ENCODE results near the gene STX2. TPM values are rescaled to one million over a fixed set of nuclear protein-coding genes. Genes with fewer than 3 reads are reported as not detected.

Gene STX2
- total RNA-seq, 1 donor from 2014 or later: 16.5 TPM

DNA sequence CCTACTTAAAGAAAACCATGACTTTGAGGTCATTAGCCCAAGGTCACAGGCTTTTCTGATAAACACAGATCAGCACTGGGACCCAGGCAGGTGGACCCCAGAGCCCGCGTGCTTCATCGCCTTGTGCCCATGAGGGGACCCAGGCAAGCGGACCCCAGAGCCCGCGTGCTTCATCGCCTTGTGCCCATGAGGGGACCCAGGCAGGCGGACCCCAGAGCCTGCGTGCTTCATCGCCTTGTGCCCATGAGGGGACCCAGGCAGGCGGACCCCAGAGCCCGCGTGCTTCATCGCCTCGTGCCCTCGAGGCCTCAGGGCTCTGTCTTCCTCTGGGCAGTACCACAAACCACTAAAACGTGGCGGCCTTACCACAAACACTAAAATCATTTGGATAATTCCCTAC, 31.7 kb downstream of the STX2 start:
- no peak for DNase-seq (ENCODE audit: extremely low spot score in 2 of 2)
- Histone ChIP-seq H3K9me3 (no peaks in the 10 kb centered on the region), H3K36me3 (peaks cover 0 to 30% of the 10 kb centered on the region in 2 donors), H3K4me1 (no peaks in the 10 kb centered on the region), H3K4me3 (no peak overlapping the region), H3K27me3 (no peaks in the 10 kb centered on the region), H3K27ac (no peak overlapping the region)
- TF ChIP-seq, protein P1, sequence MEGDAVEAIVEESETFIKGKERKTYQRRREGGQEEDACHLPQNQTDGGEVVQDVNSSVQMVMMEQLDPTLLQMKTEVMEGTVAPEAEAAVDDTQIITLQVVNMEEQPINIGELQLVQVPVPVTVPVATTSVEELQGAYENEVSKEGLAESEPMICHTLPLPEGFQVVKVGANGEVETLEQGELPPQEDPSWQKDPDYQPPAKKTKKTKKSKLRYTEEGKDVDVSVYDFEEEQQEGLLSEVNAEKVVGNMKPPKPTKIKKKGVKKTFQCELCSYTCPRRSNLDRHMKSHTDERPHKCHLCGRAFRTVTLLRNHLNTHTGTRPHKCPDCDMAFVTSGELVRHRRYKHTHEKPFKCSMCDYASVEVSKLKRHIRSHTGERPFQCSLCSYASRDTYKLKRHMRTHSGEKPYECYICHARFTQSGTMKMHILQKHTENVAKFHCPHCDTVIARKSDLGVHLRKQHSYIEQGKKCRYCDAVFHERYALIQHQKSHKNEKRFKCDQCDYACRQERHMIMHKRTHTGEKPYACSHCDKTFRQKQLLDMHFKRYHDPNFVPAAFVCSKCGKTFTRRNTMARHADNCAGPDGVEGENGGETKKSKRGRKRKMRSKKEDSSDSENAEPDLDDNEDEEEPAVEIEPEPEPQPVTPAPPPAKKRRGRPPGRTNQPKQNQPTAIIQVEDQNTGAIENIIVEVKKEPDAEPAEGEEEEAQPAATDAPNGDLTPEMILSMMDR (IDR thresholded peaks at IDR 0.05): no peak
- no peak for TF ChIP-seq POLR2A (IDR thresholded peaks at IDR 0.05)
- no peak for TF ChIP-seq POLR2AphosphoS5 (IDR thresholded peaks at IDR 0.05; ENCODE audit: insufficient read depth in 1 of 2, low read depth in 1 of 2)
- intact Hi-C loops (cut with DNase I): no loop called here

DNA sequence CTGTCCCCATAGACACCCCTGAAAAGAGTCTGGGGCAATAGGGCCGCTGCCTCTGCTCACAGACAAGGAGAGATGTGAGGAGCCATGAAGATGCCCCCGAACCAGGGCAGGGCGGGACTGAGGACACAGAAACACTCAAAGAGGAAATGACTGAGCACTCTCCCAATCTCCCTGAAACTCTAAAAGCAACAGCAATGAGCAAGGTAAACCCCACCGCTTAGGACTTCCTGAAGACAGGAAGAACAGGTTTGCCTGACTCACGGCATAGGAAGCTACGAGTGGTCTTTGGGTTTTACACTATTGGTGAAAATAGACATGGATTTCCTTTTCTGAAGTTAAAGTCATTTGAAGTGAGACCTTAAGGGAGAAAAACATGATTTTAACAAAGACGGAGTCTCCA, 32.5 kb downstream of the STX2 start:
- Histone ChIP-seq H3K27me3 (no peaks in the 10 kb centered on the region), H3K9me3 (no peaks in the 10 kb centered on the region), H3K36me3 (peaks cover 0 to 30% of the 10 kb centered on the region in 2 donors), H3K4me1 (no peaks in the 10 kb centered on the region), H3K27ac (no peak overlapping the region), H3K4me3 (no peak overlapping the region)
- DNase-seq (ENCODE audit: extremely low spot score in 2 of 2): no peak
- intact Hi-C loops (cut with DNase I): no loop called here
- TF ChIP-seq POLR2A (IDR thresholded peaks at IDR 0.05) (no peak), POLR2AphosphoS5 (IDR thresholded peaks at IDR 0.05; ENCODE audit: insufficient read depth in 1 of 2, low read depth in 1 of 2) (no peak)

DNA sequence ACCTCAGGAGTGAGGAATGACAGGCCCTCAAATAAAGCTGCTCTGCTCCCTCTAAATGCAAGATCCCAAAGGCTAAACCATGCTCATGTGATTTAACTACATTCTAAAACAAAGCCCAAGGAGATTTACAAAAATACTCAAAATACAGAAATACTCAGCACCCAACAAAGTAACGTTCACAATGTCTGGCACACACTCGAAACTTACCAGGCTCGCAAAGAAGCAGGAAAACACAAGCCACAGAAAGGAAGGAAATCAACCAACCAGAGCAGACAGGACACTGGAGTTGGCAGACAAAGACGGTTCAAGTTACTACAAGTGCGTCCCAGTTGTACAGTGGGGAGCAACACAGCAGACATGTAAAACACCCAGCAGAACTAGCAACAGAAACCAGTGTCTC, 33.4 kb downstream of the STX2 start:
- Histone ChIP-seq H3K4me3 (no peak overlapping the region), H3K27me3 (no peaks in the 10 kb centered on the region), H3K36me3 (peaks cover 0 to 34% of the 10 kb centered on the region in 2 donors), H3K27ac (no peak overlapping the region), H3K4me1 (no peaks in the 10 kb centered on the region), H3K9me3 (no peaks in the 10 kb centered on the region)
- TF ChIP-seq POLR2AphosphoS5 (IDR thresholded peaks at IDR 0.05; ENCODE audit: insufficient read depth in 1 of 2, low read depth in 1 of 2) (no peak), POLR2A (IDR thresholded peaks at IDR 0.05) (no peak)
- TF ChIP-seq, protein P1 (IDR thresholded peaks at IDR 0.05): no peak
- intact Hi-C loops (cut with DNase I): no loop called here
- no peak for DNase-seq (ENCODE audit: extremely low spot score in 2 of 2)

GRCh38 chr12:130804216-130804615, 34.8 kb downstream of the STX2 start:
- no peaks in the 10 kb centered on the region for H3K27me3 ChIP-seq
- H3K36me3 ChIP-seq: peaks cover 0 to 41% of the 10 kb centered on the region in 2 donors
- H3K4me3 ChIP-seq: no peak overlapping the region
- no peaks in the 10 kb centered on the region for H3K9me3 ChIP-seq
- H3K27ac ChIP-seq: no peak overlapping the region
- no peak for TF ChIP-seq POLR2A (IDR thresholded peaks at IDR 0.05)
- TF ChIP-seq POLR2AphosphoS5 (IDR thresholded peaks at IDR 0.05; ENCODE audit: insufficient read depth in 1 of 2, low read depth in 1 of 2): no peak
- TF ChIP-seq, protein P1 (IDR thresholded peaks at IDR 0.05): no peak
- DNase-seq (ENCODE audit: extremely low spot score in 2 of 2): no peak
- H3K4me1 ChIP-seq: no peaks in the 10 kb centered on the region
- intact Hi-C loops (cut with DNase I): no loop called here

DNA sequence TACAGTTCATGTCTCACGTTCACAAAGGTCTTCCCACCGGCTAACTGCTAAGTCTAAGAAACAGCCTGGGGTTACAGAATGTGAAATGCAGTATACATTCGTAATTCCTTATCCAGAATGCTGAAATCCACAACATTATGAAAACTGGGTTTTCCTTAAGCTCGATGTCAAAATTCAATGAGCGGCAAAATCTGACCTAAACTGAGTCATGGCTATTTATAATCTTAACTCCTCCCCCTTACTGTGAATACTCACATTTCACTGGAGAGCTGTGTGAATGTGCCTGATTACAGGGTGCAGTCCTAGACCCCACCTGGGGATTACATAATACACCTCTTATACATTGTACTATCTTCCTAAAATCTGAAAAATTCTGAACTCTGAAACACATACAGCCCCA, 35.3 kb downstream of the STX2 start:
- no peaks in the 10 kb centered on the region for H3K27me3 ChIP-seq
- H3K27ac ChIP-seq: no peak overlapping the region
- peaks cover 0 to 46% of the 10 kb centered on the region in 2 donors for H3K36me3 ChIP-seq
- no peaks in the 10 kb centered on the region for H3K9me3 ChIP-seq
- no peak for DNase-seq (ENCODE audit: extremely low spot score in 2 of 2)
- H3K4me1 ChIP-seq: no peaks in the 10 kb centered on the region
- no peak for TF ChIP-seq POLR2AphosphoS5 (IDR thresholded peaks at IDR 0.05; ENCODE audit: insufficient read depth in 1 of 2, low read depth in 1 of 2)
- intact Hi-C loops (cut with DNase I): no loop called here
- H3K4me3 ChIP-seq: no peak overlapping the region

DNA sequence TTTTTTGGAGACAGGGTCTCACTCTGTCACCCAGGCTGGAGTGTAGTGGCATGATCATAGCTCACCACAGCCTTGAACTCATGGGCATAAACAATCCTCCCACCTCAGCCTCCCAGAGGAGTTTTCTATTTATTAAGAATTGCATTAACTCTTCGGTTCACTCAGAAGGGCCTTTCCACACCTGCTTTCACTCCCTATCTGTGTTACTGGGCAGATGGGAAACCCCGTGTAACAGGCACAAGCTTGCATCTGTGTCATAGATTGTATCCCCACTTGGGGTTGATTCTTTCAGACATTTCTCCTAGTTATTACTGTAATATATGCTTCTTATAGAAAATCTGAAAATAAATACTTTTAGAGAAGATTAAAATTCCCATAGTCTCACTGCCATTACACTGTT, 38.7 kb downstream of the STX2 start:
- H3K36me3 ChIP-seq: peaks cover 0 to 61% of the 10 kb centered on the region in 2 donors
- TF ChIP-seq POLR2AphosphoS5 (IDR thresholded peaks at IDR 0.05; ENCODE audit: insufficient read depth in 1 of 2, low read depth in 1 of 2) (no peak), POLR2A (IDR thresholded peaks at IDR 0.05) (no peak)
- TF ChIP-seq, protein P1 (IDR thresholded peaks at IDR 0.05): no peak

More for the DNA sequence above, 38.7 kb downstream of the STX2 start:
- no peaks in the 10 kb centered on the region for H3K9me3 ChIP-seq
- intact Hi-C loops (cut with DNase I): no loop called here
- no peak for DNase-seq (ENCODE audit: extremely low spot score in 2 of 2)
- H3K4me1 ChIP-seq: no peaks in the 10 kb centered on the region
- H3K4me3 ChIP-seq: no peak overlapping the region
- no peaks in the 10 kb centered on the region for H3K27me3 ChIP-seq
- H3K27ac ChIP-seq: no peak overlapping the region
